Kidney (tissue), 14 donors: ENCODE data around the gene RBBP6. TPM values are rescaled to one million over a fixed set of nuclear protein-coding genes. Genes with fewer than 3 reads are reported as not detected.

ENCODE experiments used
- DNase-seq, 5 donors: peaks; one replicate each; pipeline ENCODE4 v3.0.0-alpha.2; 2013 to 2020
- FAIRE-seq: peaks from 2 replicates; lab custom pipeline; 2012; peaks lifted over from hg19 to GRCh38; lab: Jason Lieb, UNC
- H3K27ac ChIP-seq, 2 donors: one replicate each; pipeline ENCODE4 v1.7.0; 2013; ENCODE audit warnings: low read depth in 2 of 2, low read length in 2 of 2, inconsistent platforms in 1 of 2
- H3K27me3 ChIP-seq: one replicate; pipeline ENCODE4 v1.7.1; 2013; ENCODE audit warnings: low read length, inconsistent platforms; ENCODE audit not compliant: control insufficient read depth, insufficient read depth
- H3K36me3 ChIP-seq, 3 donors: one replicate each; pipeline versions ENCODE4 v1.7.0 to v1.7.1; 2013; ENCODE audit warnings: low read length in 3 of 3, control low read depth in 1 of 3, inconsistent platforms in 1 of 3; ENCODE audit not compliant: insufficient read depth in 3 of 3, control insufficient read depth in 2 of 3
- H3K4me1 ChIP-seq, 3 donors: one replicate each; pipeline versions ENCODE4 v1.7.0 to v1.7.1; 2013; ENCODE audit warnings: low read length in 3 of 3, inconsistent platforms in 1 of 3, low read depth in 1 of 3; ENCODE audit not compliant: control insufficient read depth in 2 of 3, insufficient read depth in 2 of 3
- H3K4me3 ChIP-seq, 3 donors: one replicate each; pipeline versions ENCODE4 v1.7.0 to v1.8.1; 2013; ENCODE audit warnings: low read length in 3 of 3, control low read depth in 1 of 3, inconsistent platforms in 1 of 3
- H3K9ac ChIP-seq, 3 donors: one replicate each; pipeline versions ENCODE4 v1.7.0 to v1.7.1; 2013; ENCODE audit warnings: low read length in 3 of 3, control low read depth in 1 of 3, inconsistent platforms in 1 of 3
- H3K9me3 ChIP-seq, 3 donors: one replicate each; pipeline versions ENCODE4 v1.7.0 to v1.7.1; 2013; ENCODE audit warnings: low read length in 3 of 3, control low read depth in 1 of 3, inconsistent platforms in 1 of 3; ENCODE audit not compliant: control insufficient read depth in 2 of 3, insufficient read depth in 1 of 3
- CTCF ChIP-seq: IDR thresholded peaks from 3 replicates; pipeline ENCODE4 v1.5.1; 2012; ENCODE audit warnings: mild to moderate bottlenecking, moderate library complexity, borderline replicate concordance; ENCODE audit not compliant: insufficient read depth; ENCODE audit errors: extremely low read depth
- intact Hi-C: fragments of 100-400 bp; cut with DNase I; formaldehyde crosslinking; loops from one replicate; pipeline ENCODE4 v1.11.1; 2022
- polyA plus RNA-seq: library from polyadenylated mRNA; stranded (reverse); fragments of 350-450 nt; fragmentation: Illumina TruSeq; extraction: RNeasy Lipid Tissue Mini Kit (QIAGEN cat#74804); gene quantifications from one replicate; pipeline ENCODE4 v1.2.3, GENCODE V29; 2014; ENCODE audit warnings: low read depth, low replicate concordance; ENCODE audit not compliant: insufficient read depth
- total RNA-seq: library from RNA; stranded (reverse); fragmentation: NEBNext Ultra II Directional; extraction: Animal tissue kit (Norgen Biotek cat#: 25700); gene quantifications from one replicate; pipeline ENCODE4 v1.2.1, GENCODE V29; 2021
- donor health status: control.
- donor health status: control.
- donor health status: control.
- donor health status: control.
- donor health status: control.
- donor health status: DM: yes; HTN: yes; CAD: no.
- donor health status: Normal renal cell carcinoma (clear cell type).

Gene RBBP6
- total and polyA plus RNA-seq, 2 donors from 2014 or later, result 22.8 to 51.3 TPM

- Histone ChIP-seq H3K36me3 (no peaks in the 10 kb centered on the region), H3K4me3 (no peak overlapping the region), H3K9me3 (no peaks in the 10 kb centered on the region), H3K9ac (no peak overlapping the region), H3K4me1 (no peaks in the 10 kb centered on the region), H3K27me3 (no peaks in the 10 kb centered on the region), H3K27ac (no peak overlapping the region)
- DNase-seq (no peak), FAIRE-seq (no peak)
- intact Hi-C loops, result no loop called here
- no peak for TF ChIP-seq CTCF
Measured at GRCh38 chr16:24507959-24508480, 31.3 kb upstream of the RBBP6 start.

- Histone ChIP-seq H3K36me3 (no peaks in the 10 kb centered on the region), H3K4me3 (no peak overlapping the region), H3K4me1 (no peaks in the 10 kb centered on the region), H3K9me3 (no peaks in the 10 kb centered on the region), H3K27ac (no peak overlapping the region), H3K9ac (no peak overlapping the region), H3K27me3 (no peaks in the 10 kb centered on the region)
- DNase-seq (no peak), FAIRE-seq (no peak)
- intact Hi-C loops, result no loop called here
- no peak for TF ChIP-seq CTCF
Measured at GRCh38 chr16:24508614-24509013, 30.8 kb upstream of the RBBP6 start.

- H3K27ac ChIP-seq, result no peak overlapping the region
- no peak overlapping the region for H3K9ac ChIP-seq
- H3K4me1 ChIP-seq, result no peaks in the 10 kb centered on the region
- H3K9me3 ChIP-seq, result no peaks in the 10 kb centered on the region
- FAIRE-seq (no peak), DNase-seq (no peak)
- intact Hi-C loops, result no loop called here
- no peaks in the 10 kb centered on the region for H3K36me3 ChIP-seq
- no peak overlapping the region for H3K4me3 ChIP-seq
- TF ChIP-seq CTCF, result no peak
- no peaks in the 10 kb centered on the region for H3K27me3 ChIP-seq
Measured at GRCh38 chr16:24509536-24509935, 29.8 kb upstream of the RBBP6 start.

- H3K4me1 ChIP-seq, result no peaks in the 10 kb centered on the region
- H3K36me3 ChIP-seq, result no peaks in the 10 kb centered on the region
- H3K9me3 ChIP-seq, result no peaks in the 10 kb centered on the region
- no peak for TF ChIP-seq CTCF
- no peak for DNase-seq
- no peak overlapping the region for H3K4me3 ChIP-seq
- FAIRE-seq, result no peak
- H3K27ac ChIP-seq, result no peak overlapping the region
- no peaks in the 10 kb centered on the region for H3K27me3 ChIP-seq
- H3K9ac ChIP-seq, result no peak overlapping the region
- intact Hi-C loops, result no loop called here
Measured at GRCh38 chr16:24511174-24511573, 28.2 kb upstream of the RBBP6 start.
